ENCODE measurements around the gene STATH. TPM values are rescaled to one million over a fixed set of nuclear protein-coding genes. Genes with fewer than 3 reads are reported as not detected.

The STATH gene, protein sequence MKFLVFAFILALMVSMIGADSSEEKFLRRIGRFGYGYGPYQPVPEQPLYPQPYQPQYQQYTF
- not detected for total RNA-seq (2013)
- polyA plus RNA-seq (not detected), polyA minus RNA-seq (not detected in 2 replicates), total RNA-seq (0 to 0.75 (median 0) reads per million in 11 experiments)

DNA sequence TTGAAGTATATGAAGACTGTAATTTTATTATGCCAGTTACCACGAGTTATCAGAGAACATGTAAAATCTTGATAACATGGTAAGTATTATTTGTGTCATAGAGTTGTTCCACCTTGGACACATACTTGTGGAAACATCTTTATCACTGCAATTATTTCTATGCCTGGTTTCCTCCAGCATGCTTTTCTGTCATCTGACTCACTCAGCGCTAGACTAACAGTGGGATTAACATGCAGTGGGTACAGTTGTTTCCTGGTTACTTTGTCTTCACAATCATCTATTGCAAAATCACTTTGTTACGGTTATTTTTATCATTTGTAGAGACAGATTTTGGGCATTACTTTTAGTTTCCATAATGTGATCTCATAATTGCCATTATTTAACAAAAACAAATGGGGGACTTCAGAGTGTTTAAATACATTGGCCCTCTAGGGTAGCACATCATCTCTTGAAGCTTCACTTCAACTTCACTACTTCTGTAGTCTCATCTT, at the start of gene STATH:
Gene STATH, plus strand, starts transcription at position 441 of the 491 bp plus-strand sequence. CDS start 2,472 bp downstream, outside the sequence.
- no peak within 1 kb of the TSS for H3K4me3 ChIP-seq (replicated peaks in 1 of 3; ENCODE audit: low read depth in 2 of 3, low read length in 3 of 3)
- no peaks in the 10 kb centered on the region for H3K36me3 ChIP-seq (replicated peaks in 1 of 2; ENCODE audit: control insufficient read depth in 1 of 2, insufficient read depth in 2 of 2, low read length in 2 of 2)
- H3K4me2 ChIP-seq (replicated peaks; ENCODE audit: extremely low read depth, low read length, poor library complexity, severe bottlenecking), result no peak within 1 kb of the TSS
- no peaks in the 10 kb centered on the region for H3K27me3 ChIP-seq (ENCODE audit: control insufficient read depth in 2 of 2, insufficient read depth in 2 of 2, low read length in 2 of 2)
- WGBS (ENCODE audit: insufficient coverage), result no CpG with 5 or more reads among the region's 3 CpGs
- Mint-ChIP-seq H3K9me3 (no peaks in the 10 kb centered on the region), H3K4me1 (no peaks in the 10 kb centered on the region), H3K27ac (no peak within 1 kb of the TSS), H3K36me3 (no peaks in the 10 kb centered on the region), H3K4me3 (no peak within 1 kb of the TSS), H3K27me3 (ENCODE audit: low read depth in 3 of 3) (no peaks in the 10 kb centered on the region)
- H2AFZ ChIP-seq (ENCODE audit: insufficient read depth, low read depth, low read length, poor library complexity, severe bottlenecking), result no peak within 1 kb of the TSS
- no peak within 1 kb of the TSS for H3K9ac ChIP-seq (ENCODE audit: insufficient read depth, low read length, poor library complexity, severe bottlenecking)
- intact Hi-C loops (cut with micrococcal nuclease), result no loop called here
- H4K20me1 ChIP-seq (ENCODE audit: insufficient read depth, low read length), result no peaks in the 10 kb centered on the region
- no peaks in the 10 kb centered on the region for H3K9me3 ChIP-seq (replicated peaks in 1 of 2; ENCODE audit: control insufficient read depth in 1 of 2, insufficient read depth in 1 of 2, low read length in 2 of 2)
- H3K79me2 ChIP-seq (ENCODE audit: insufficient read depth, low read length), result no peaks in the 10 kb centered on the region
- no peaks in the 10 kb centered on the region for H3K4me1 ChIP-seq (ENCODE audit: control insufficient read depth in 1 of 2, insufficient read depth in 2 of 2, low read length in 2 of 2)
- H3K27ac ChIP-seq (ENCODE audit: low read depth in 1 of 2, low read length in 2 of 2), result no peak within 1 kb of the TSS
- DNase-seq, result no peak
- TF ChIP-seq, protein P1, sequence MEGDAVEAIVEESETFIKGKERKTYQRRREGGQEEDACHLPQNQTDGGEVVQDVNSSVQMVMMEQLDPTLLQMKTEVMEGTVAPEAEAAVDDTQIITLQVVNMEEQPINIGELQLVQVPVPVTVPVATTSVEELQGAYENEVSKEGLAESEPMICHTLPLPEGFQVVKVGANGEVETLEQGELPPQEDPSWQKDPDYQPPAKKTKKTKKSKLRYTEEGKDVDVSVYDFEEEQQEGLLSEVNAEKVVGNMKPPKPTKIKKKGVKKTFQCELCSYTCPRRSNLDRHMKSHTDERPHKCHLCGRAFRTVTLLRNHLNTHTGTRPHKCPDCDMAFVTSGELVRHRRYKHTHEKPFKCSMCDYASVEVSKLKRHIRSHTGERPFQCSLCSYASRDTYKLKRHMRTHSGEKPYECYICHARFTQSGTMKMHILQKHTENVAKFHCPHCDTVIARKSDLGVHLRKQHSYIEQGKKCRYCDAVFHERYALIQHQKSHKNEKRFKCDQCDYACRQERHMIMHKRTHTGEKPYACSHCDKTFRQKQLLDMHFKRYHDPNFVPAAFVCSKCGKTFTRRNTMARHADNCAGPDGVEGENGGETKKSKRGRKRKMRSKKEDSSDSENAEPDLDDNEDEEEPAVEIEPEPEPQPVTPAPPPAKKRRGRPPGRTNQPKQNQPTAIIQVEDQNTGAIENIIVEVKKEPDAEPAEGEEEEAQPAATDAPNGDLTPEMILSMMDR (IDR thresholded peaks at IDR 0.05), result no peak

DNA sequence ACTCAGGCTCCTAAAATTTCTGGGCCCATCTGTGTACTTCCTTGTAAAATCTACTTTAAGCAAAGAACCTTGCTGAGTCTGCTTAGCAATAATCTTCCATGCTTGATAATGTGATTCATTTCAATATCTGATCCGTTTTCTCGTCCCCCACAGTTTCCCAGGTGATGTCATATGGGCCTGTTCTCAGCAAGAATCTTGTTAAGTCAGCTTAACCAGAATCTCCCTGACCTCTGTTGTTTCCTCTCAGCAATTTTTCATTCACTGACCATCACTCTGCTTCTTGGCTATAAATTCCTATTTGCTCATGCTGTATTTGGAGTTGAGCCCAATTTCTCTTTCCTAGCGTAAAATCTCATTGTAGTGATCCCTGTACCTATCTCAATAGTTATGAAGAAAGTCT, 44.2 kb upstream of the STATH start:
- DNase-seq, result no peak
- H3K79me2 ChIP-seq (ENCODE audit: insufficient read depth, low read length), result no peaks in the 10 kb centered on the region
- 86% methylated on average over 2 of the region's 3 CpGs for WGBS (ENCODE audit: insufficient coverage)
- Mint-ChIP-seq H3K4me3 (no peak overlapping the region), H3K27ac (no peak overlapping the region), H3K4me1 (no peaks in the 10 kb centered on the region), H3K9me3 (peaks cover 0 to 2% (median 0%) of the 10 kb centered on the region in 7 donors), H3K27me3 (ENCODE audit: low read depth in 3 of 3) (no peaks in the 10 kb centered on the region), H3K36me3 (no peaks in the 10 kb centered on the region)
- H2AFZ ChIP-seq (ENCODE audit: insufficient read depth, low read depth, low read length, poor library complexity, severe bottlenecking), result no peak overlapping the region
- H3K27me3 ChIP-seq (ENCODE audit: control insufficient read depth in 2 of 2, insufficient read depth in 2 of 2, low read length in 2 of 2), result no peaks in the 10 kb centered on the region
- H3K4me2 ChIP-seq (replicated peaks; ENCODE audit: extremely low read depth, low read length, poor library complexity, severe bottlenecking), result no peak overlapping the region
- no peak overlapping the region for H3K27ac ChIP-seq (ENCODE audit: low read depth in 1 of 2, low read length in 2 of 2)
- TF ChIP-seq, protein P1 (IDR thresholded peaks at IDR 0.05), result no peak
- H3K4me3 ChIP-seq (replicated peaks in 1 of 3; ENCODE audit: low read depth in 2 of 3, low read length in 3 of 3), result no peak overlapping the region
- H3K9ac ChIP-seq (ENCODE audit: insufficient read depth, low read length, poor library complexity, severe bottlenecking), result no peak overlapping the region
- H3K9me3 ChIP-seq (replicated peaks in 1 of 2; ENCODE audit: control insufficient read depth in 1 of 2, insufficient read depth in 1 of 2, low read length in 2 of 2), result no peaks in the 10 kb centered on the region
- H3K36me3 ChIP-seq (replicated peaks in 1 of 2; ENCODE audit: control insufficient read depth in 1 of 2, insufficient read depth in 2 of 2, low read length in 2 of 2), result no peaks in the 10 kb centered on the region
- no peaks in the 10 kb centered on the region for H4K20me1 ChIP-seq (ENCODE audit: insufficient read depth, low read length)
- intact Hi-C loops (cut with micrococcal nuclease), result no loop called here
- no peaks in the 10 kb centered on the region for H3K4me1 ChIP-seq (ENCODE audit: control insufficient read depth in 1 of 2, insufficient read depth in 2 of 2, low read length in 2 of 2)

Measured in CD14-positive monocyte (primary cell).